ENCODE results near the gene MPZL2. TPM values are rescaled to one million over a fixed set of nuclear protein-coding genes. Genes with fewer than 3 reads are reported as not detected.

The MPZL2 gene
- 10 to 100 TPM; 19.7 to 48.5 TPM for total RNA-seq

GRCh38 chr11:118263695-118264568 is at the start of gene MPZL2:
TSS of gene MPZL2 (minus strand) at chr11:118264297. CDS start at chr11:118264153, 144 bp downstream.
- H3K27me3 ChIP-seq, result no peaks in the 10 kb centered on the region
- peak; percentile 76 to 87 (median 86) for DNase-seq
- ATAC-seq, result peak; percentile 93
- peaks cover 32% of the 10 kb centered on the region for H3K4me1 ChIP-seq
- H3K27ac ChIP-seq, result peak within 1 kb of the TSS; percentile 78 to 91 (median 85)
- intact Hi-C loops (cut with DNase I), result no loop called here
- TF ChIP-seq CTCF (IDR thresholded peaks at IDR 0.05), result peak in 4 of 7 experiments; percentile 8 to 22 (median 16)
- peak; percentile 53 to 86 (median 86) for TF ChIP-seq POLR2A (IDR thresholded peaks at IDR 0.05)
- 3 to 5% methylated on average over 16 to 19 of the region's 19 CpGs for WGBS, 2 donors
- peak within 1 kb of the TSS; percentile 9 to 11 for H3K4me3 ChIP-seq
- no peaks in the 10 kb centered on the region for H3K9me3 ChIP-seq
- H3K36me3 ChIP-seq (replicated peaks in 1 of 2; ENCODE audit: insufficient read depth in 1 of 2, low read depth in 2 of 2), result no peaks in the 10 kb centered on the region

GRCh38 chr11:118313242-118313641 is 49.1 kb upstream of the MPZL2 start:
- ATAC-seq (no peak), DNase-seq (no peak)
- Histone ChIP-seq H3K27ac (no peak overlapping the region), H3K4me3 (no peak overlapping the region), H3K36me3 (replicated peaks in 1 of 2; ENCODE audit: insufficient read depth in 1 of 2, low read depth in 2 of 2) (no peaks in the 10 kb centered on the region), H3K27me3 (no peaks in the 10 kb centered on the region), H3K4me1 (peaks cover 28% of the 10 kb centered on the region), H3K9me3 (no peaks in the 10 kb centered on the region)
- TF ChIP-seq POLR2A (IDR thresholded peaks at IDR 0.05) (no peak), CTCF (IDR thresholded peaks at IDR 0.05) (no peak)
- intact Hi-C loops (cut with DNase I), result no loop called here
- WGBS, 2 donors, result 58 to 65% methylated on average over 4 of the region's 4 CpGs

- no peak for TF ChIP-seq POLR2A (IDR thresholded peaks at IDR 0.05)
- no peak for TF ChIP-seq CTCF (IDR thresholded peaks at IDR 0.05)
- 79 to 85% methylated on average over 2 of the region's 2 CpGs for WGBS, 2 donors
- peaks cover 28% of the 10 kb centered on the region for H3K4me1 ChIP-seq
- H3K9me3 ChIP-seq, result no peaks in the 10 kb centered on the region
- DNase-seq (no peak), ATAC-seq (no peak)
- no peak overlapping the region for H3K27ac ChIP-seq
- H3K27me3 ChIP-seq, result no peaks in the 10 kb centered on the region
- no peak overlapping the region for H3K4me3 ChIP-seq
- intact Hi-C loops (cut with DNase I), result no loop called here
- H3K36me3 ChIP-seq (replicated peaks in 1 of 2; ENCODE audit: insufficient read depth in 1 of 2, low read depth in 2 of 2), result no peaks in the 10 kb centered on the region
Observed at GRCh38 chr11:118312328-118312727, 48.2 kb upstream of the MPZL2 start.

DNA sequence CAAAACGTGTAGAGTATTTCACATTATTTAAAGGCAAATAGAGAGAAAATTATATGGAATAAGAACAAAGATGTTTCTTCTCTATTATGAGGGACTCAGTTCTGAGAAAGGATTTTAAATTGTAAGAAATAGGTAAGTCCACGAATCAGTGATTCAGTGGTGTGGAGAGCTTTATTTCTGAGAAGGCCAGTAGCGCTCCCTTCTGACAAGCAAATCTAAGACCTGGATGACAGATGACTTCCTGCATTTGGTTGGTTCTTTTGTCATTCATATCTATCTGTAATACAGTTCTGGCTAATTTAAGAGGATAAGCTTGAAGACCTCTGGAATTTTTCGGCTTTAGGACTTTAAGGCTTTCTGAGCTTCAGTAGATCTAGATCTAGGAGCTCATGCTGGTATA is 47.4 kb upstream of the MPZL2 start:
- H3K9me3 ChIP-seq, result no peaks in the 10 kb centered on the region
- H3K4me3 ChIP-seq, result no peak overlapping the region
- WGBS, 2 donors, result 64 to 66% methylated on average over 4 of the region's 4 CpGs
- no peaks in the 10 kb centered on the region for H3K27me3 ChIP-seq
- DNase-seq (no peak), ATAC-seq (no peak)
- H3K4me1 ChIP-seq, result peaks cover 21% of the 10 kb centered on the region
- intact Hi-C loops (cut with DNase I), result no loop called here
- TF ChIP-seq POLR2A (IDR thresholded peaks at IDR 0.05) (no peak), CTCF (IDR thresholded peaks at IDR 0.05) (no peak)
- no peaks in the 10 kb centered on the region for H3K36me3 ChIP-seq (replicated peaks in 1 of 2; ENCODE audit: insufficient read depth in 1 of 2, low read depth in 2 of 2)
- H3K27ac ChIP-seq, result no peak overlapping the region
